Mucosa of descending colon (tissue), 3 donors: ENCODE data around the gene CYP1A2. TPM values are rescaled to one million over a fixed set of nuclear protein-coding genes. Genes with fewer than 3 reads are reported as not detected.

ENCODE experiments used
- ATAC-seq: fragments of 200-7000 bp; cut with Tn5 transposase; one replicate; pipeline ENCODE4 v1.9.1; 2020; ENCODE audit warnings: mild to moderate bottlenecking, moderate library complexity
- DNase-seq, 3 donors: peaks; one replicate each; pipeline ENCODE4 v3.0.0-alpha.2; 2020
- H3K36me3 ChIP-seq: fragments of 200-600 bp; one replicate; pipeline ENCODE4 v1.8.0; 2021; ENCODE audit warnings: low read depth, mild to moderate bottlenecking
- H3K4me1 ChIP-seq: fragments of 200-600 bp; one replicate; pipeline ENCODE4 v1.8.0; 2021; ENCODE audit warnings: low read depth, mild to moderate bottlenecking
- H3K4me3 ChIP-seq: fragments of 200-600 bp; one replicate; pipeline ENCODE4 v1.8.0; 2021; ENCODE audit warnings: mild to moderate bottlenecking
- H3K9me3 ChIP-seq: fragments of 200-600 bp; one replicate; pipeline ENCODE4 v1.8.0; 2021; ENCODE audit warnings: mild to moderate bottlenecking
- intact Hi-C, 2 donors: fragments of 100-400 bp; cut with DNase I in 1 of 2; cut with micrococcal nuclease in 1 of 2; formaldehyde crosslinking; loops; one replicate each; pipeline versions ENCODE4 v1.11.0 to v1.11.1; 2022; cut with DNase I, micrococcal nuclease
- total RNA-seq, 3 donors: library from RNA; stranded (reverse); fragmentation: NEBNext Ultra II Directional in 2 of 3; extraction: Animal tissue kit (Norgen Biotek cat#: 25700) in 2 of 3; gene quantifications; one replicate each; pipeline versions ENCODE4 v1.2.1 to v1.2.4, GENCODE V29; 2021 to 2023
- TF ChIP-seq, protein P1 (sequence below): fragments of 200-600 bp; IDR thresholded peaks from one replicate; pipeline ENCODE4 v1.8.0; 2022; ENCODE audit warnings: antibody characterized with exemption, mild to moderate bottlenecking
- donor health status: DM: no; HTN: no; CAD: no; lungs with moderate emphysema.
- donor health status: DM: no; HTN: no; CAD: no.
- donor health status: DM: no; HTN: yes; CAD: no.

The CYP1A2 gene
- total RNA-seq, 3 donors from 2014 or later: not detected

DNA sequence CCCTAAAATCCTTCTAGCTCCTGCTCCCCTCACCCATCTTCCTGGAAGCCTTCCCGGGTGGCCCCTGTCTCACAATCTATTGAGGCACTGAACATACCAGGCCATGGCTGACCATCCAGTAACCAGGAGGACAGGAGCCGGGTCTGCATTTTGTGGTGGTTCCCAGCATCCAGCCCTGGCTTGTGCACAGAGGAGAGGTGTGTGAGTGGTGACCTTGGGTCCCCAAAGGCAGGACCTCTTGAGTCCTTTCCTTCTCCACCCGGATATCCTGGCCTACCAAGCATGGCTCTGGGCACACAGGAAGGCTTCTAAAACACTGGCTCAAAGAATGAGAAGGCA lies 41.1 kb downstream of the CYP1A2 start:
- Histone ChIP-seq H3K36me3 (no peaks in the 10 kb centered on the region), H3K9me3 (no peaks in the 10 kb centered on the region), H3K4me1 (peaks cover 56% of the 10 kb centered on the region), H3K4me3 (no peak overlapping the region)
- intact Hi-C loops: no loop called here
- ATAC-seq (peak; percentile 8), DNase-seq (peak in 1 of 3 donors; percentile 45)
- TF ChIP-seq, protein P1, sequence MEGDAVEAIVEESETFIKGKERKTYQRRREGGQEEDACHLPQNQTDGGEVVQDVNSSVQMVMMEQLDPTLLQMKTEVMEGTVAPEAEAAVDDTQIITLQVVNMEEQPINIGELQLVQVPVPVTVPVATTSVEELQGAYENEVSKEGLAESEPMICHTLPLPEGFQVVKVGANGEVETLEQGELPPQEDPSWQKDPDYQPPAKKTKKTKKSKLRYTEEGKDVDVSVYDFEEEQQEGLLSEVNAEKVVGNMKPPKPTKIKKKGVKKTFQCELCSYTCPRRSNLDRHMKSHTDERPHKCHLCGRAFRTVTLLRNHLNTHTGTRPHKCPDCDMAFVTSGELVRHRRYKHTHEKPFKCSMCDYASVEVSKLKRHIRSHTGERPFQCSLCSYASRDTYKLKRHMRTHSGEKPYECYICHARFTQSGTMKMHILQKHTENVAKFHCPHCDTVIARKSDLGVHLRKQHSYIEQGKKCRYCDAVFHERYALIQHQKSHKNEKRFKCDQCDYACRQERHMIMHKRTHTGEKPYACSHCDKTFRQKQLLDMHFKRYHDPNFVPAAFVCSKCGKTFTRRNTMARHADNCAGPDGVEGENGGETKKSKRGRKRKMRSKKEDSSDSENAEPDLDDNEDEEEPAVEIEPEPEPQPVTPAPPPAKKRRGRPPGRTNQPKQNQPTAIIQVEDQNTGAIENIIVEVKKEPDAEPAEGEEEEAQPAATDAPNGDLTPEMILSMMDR: no peak

DNA sequence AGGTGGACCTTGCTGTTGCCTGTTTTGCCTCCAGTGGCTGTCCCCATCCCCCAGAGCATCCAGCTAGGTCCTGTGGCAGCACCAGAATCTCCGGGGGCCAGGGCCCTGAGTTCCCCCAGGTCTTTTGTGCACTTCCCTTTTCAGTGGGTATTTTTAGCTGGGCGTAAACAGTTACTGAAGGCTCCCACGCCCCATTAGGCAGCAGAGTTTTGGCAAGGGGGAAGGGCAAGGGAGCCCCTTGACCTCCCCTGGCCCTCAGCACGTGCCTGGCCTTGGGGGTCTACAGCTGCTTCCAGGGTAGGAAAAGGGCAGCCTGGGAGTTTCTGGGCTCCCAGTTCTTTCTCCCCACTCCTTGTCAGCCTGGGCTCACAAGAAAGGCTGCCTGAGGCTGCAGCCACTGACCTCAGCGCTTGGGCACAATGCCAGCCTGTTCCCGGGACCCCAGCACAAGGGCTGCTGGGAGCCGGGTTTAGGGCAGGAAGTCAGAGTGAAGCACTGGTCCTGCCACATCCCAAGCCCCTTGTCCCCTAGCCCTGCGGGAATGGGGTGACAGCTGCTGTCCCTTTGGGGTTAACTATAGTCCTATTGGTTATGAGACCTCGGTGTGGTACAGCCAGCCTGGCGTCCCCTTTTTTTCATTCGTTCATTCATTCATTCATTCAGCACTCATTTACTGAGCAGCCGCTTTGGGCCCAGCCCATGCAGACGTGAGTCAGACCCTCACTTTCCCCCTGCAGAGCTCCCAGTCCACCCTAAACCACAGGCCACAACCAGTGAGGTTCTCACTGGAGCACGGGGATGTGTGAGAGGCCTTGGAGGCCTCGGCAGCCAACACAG lies 41.7 kb downstream of the CYP1A2 start:
- Histone ChIP-seq H3K4me1 (peaks cover 56% of the 10 kb centered on the region), H3K36me3 (no peaks in the 10 kb centered on the region), H3K4me3 (no peak overlapping the region), H3K9me3 (no peaks in the 10 kb centered on the region)
- DNase-seq (peak; percentile 72 to 85 (median 74)), ATAC-seq (peak; percentile 1)
- intact Hi-C loops: no loop called here
- TF ChIP-seq, protein P1: no peak

DNA sequence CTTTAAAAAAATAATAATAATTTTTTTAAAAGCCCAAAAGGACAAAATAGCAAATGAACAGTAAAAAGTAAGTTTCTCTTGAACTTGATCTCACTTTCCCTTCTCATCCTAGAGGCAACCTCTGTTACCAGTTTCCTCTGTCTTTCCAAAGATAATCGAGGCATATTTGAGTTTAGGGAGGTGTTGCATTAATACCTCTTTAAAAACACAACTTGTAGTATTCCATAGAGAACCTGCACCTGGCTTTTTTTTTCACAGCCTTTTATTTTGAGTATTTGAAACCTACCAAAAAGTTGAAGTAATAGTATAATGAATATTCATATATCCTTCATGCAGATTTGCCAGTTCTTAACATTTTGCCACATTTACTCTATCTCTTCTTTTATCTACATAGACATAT lies 42.4 kb downstream of the CYP1A2 start:
- ATAC-seq (no peak), DNase-seq (no peak)
- no peaks in the 10 kb centered on the region for H3K36me3 ChIP-seq
- peaks cover 56% of the 10 kb centered on the region for H3K4me1 ChIP-seq
- intact Hi-C loops: no loop called here
- no peaks in the 10 kb centered on the region for H3K9me3 ChIP-seq
- TF ChIP-seq, protein P1: no peak
- no peak overlapping the region for H3K4me3 ChIP-seq

DNA sequence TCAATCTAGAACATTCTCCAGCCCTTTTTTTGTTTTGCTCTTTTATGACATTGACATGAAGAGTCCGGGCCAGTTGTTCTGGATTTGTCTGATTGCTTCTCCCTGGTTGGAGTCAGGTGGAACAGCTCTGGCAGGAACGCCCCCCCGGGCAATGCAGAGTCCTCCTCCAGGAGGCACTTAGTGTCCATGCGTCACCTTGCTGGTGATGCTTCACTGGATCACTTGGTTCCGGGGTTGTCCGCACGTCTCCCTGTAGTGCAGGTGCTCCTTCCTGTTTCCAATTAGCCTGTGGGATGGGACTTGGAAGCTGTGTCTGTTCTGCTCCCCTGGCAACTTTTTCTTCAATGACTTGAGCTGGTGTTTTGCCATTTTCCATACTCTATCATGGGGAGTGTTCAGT lies 43.0 kb downstream of the CYP1A2 start:
- H3K4me1 ChIP-seq: peaks cover 54% of the 10 kb centered on the region
- TF ChIP-seq, protein P1: no peak
- intact Hi-C loops: no loop called here
- DNase-seq (no peak), ATAC-seq (no peak)
- no peaks in the 10 kb centered on the region for H3K9me3 ChIP-seq
- H3K36me3 ChIP-seq: no peaks in the 10 kb centered on the region
- H3K4me3 ChIP-seq: no peak overlapping the region

DNA sequence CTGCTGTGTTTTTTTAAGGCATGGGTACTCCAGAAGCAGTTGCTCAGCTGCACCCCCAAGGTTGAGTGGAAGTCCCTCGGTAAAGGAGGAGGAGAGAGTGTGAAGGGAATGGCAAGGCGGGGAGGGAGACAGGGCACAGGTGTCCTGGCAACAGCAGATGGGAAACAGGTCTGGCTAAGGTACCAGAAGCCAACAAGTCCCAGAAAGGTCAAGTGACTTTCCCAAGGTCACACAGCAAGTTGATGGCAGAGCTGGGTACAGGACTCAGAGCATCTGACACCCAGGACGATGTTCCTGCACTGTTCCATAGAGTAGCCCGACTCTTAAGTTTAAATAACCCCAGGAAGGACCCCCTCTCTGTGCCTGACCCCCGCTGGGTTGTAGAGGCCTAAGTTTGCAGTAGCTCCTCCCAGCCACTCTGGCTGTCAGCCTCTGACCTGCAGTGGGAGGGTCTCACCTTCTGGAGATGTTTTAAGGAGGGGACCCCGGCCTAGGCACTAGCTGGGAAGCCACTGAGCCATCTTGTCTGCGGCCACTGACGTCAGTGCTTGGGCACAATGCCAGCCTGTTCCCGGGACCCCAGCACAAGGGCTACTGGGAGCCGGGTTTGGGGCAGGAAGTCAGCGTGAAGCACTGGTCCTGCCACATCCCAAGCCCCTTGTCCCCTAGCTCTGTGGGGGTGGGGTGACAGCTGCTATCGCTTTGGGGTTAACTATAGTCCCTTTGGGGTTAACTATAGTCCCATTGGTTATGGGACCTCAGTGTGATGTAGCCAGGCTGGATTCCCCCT lies 43.8 kb downstream of the CYP1A2 start:
- DNase-seq (peak in 2 of 3 donors; percentile 24 to 78), ATAC-seq (no peak)
- intact Hi-C loops: no loop called here
- TF ChIP-seq, protein P1: no peak
- H3K4me3 ChIP-seq: no peak overlapping the region
- H3K36me3 ChIP-seq: no peaks in the 10 kb centered on the region
- no peaks in the 10 kb centered on the region for H3K9me3 ChIP-seq
- H3K4me1 ChIP-seq: peaks cover 46% of the 10 kb centered on the region
